Body of pancreas (tissue), 4 donors: ENCODE results near the gene UGT8. TPM values are rescaled to one million over a fixed set of nuclear protein-coding genes. Genes with fewer than 3 reads are reported as not detected.

Experiments used
- ATAC-seq: fragments of 150-250 bp; one replicate; pipeline ENCODE4 v1.9.1; 2016
- DNase-seq, 4 donors: peaks; one replicate each; pipeline ENCODE4 v3.0.0-alpha.2; 2019
- H3K27ac ChIP-seq, 4 donors: fragments of 200-600 bp; sonication (generic); 1 replicate in 3 of 4; 2 replicates in 1 of 4; pipeline versions ENCODE4 v1.5.1 to v1.6.1; 2016 to 2019; ENCODE audit warnings: mild to moderate bottlenecking in 1 of 4, mixed read lengths in 1 of 4, moderate library complexity in 1 of 4
- H3K27me3 ChIP-seq, 2 donors: fragments of 200-600 bp; sonication (generic); one replicate each; pipeline ENCODE4 v1.6.0; 2016; ENCODE audit warnings: mild to moderate bottlenecking in 1 of 2
- H3K36me3 ChIP-seq, 2 donors: fragments of 200-600 bp; sonication (generic); replicated peaks in 1 of 2; 2 replicates each; pipeline ENCODE4 v1.5.1; 2016; ENCODE audit warnings: low read depth in 2 of 2; ENCODE audit not compliant: insufficient read depth in 1 of 2
- H3K4me1 ChIP-seq: fragments of 200-600 bp; sonication (generic); one replicate; pipeline ENCODE4 v1.6.0; 2016
- H3K4me3 ChIP-seq, 2 donors: fragments of 200-600 bp; sonication (generic); 1 replicate in 1 of 2; 2 replicates in 1 of 2; pipeline ENCODE4 v1.5.1; 2016 to 2019
- H3K9me3 ChIP-seq, 3 donors: fragments of 200-600 bp; sonication (generic); 1 replicate in 2 of 3; 2 replicates in 1 of 3; pipeline ENCODE4 v1.5.1; 2016
- CTCF ChIP-seq, 7 experiments: fragments of 450-650 bp in 4 of 7; fragments of 200-600 bp in 3 of 7; sonication (generic) in 3 of 7; IDR thresholded peaks; one replicate each; pipeline ENCODE4 v1.5.1; 2016 to 2019; ENCODE audit warnings: antibody characterized with exemption in 7 of 7
- POLR2A ChIP-seq, 3 donors: fragments of 450-650 bp; IDR thresholded peaks; one replicate each; pipeline ENCODE4 v1.6.1; 2016; ENCODE audit warnings: antibody characterized with exemption in 3 of 3, mild to moderate bottlenecking in 2 of 3
- WGBS, 2 donors: methylation state at CpG; one replicate each; pipeline ENCODE4 v1.1.5; 2017; 5-methylcytosine and 5-hydroxymethylcytosine counted together
- intact Hi-C: fragments of 100-400 bp; cut with DNase I; formaldehyde crosslinking; loops from one replicate; pipeline ENCODE4 v1.15.1; 2023
- total RNA-seq, 2 donors: library from RNA; depleted of rRNA; stranded (reverse); fragments of >200 nt; gene quantifications; one replicate each; pipeline ENCODE4 v1.1.0, GENCODE V29; 2016

UGT8 gene
- total RNA-seq, 2 donors from 2014 or later: 8.3 to 8.9 TPM

DNA sequence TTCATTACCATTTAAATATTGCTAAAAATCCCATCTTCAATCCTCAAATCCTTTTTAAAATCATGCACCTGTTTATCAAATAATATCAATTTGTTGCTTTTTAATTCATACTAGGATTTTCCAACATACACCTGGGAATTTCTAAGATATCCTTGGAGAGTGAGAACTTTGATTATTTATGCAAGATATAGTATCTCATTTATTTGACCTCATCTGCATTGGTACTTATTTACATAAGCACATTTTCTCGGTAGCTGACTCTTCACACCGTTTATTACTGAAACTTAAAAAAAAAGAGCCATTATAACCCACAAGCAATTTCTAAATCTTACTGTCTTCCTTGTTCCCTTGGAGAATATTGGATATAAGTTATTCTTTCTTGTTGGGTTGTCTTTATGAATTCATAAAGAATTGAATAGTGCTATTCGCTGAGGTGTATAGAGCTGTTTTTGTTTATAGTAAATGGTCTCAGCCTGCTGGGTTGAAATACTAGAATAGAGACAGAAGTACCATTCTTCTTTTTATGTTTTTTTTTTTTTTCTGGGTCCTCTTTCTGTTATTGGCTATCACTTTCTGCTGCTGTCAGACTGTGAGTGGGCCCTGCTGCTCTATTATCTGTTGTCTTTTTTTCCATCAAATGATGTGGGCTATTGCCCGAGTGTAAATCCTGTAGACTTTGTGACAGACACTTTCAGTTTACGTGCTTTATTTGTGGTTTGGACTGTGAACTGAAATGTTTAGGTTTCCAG is 2.9 kb downstream of the UGT8 start:
- 58 to 60% methylated on average over 5 of the region's 5 CpGs for WGBS, 2 donors
- intact Hi-C loops: no loop called here
- no peaks in the 10 kb centered on the region for H3K9me3 ChIP-seq
- H3K4me1 ChIP-seq: peaks cover 39% of the 10 kb centered on the region
- no peak for TF ChIP-seq CTCF (IDR thresholded peaks at IDR 0.05)
- no peak for TF ChIP-seq POLR2A (IDR thresholded peaks at IDR 0.05)
- no peak overlapping the region for H3K27ac ChIP-seq
- H3K36me3 ChIP-seq: no peaks in the 10 kb centered on the region
- DNase-seq (no peak), ATAC-seq (no peak)
- H3K4me3 ChIP-seq: no peak overlapping the region
- no peaks in the 10 kb centered on the region for H3K27me3 ChIP-seq

DNA sequence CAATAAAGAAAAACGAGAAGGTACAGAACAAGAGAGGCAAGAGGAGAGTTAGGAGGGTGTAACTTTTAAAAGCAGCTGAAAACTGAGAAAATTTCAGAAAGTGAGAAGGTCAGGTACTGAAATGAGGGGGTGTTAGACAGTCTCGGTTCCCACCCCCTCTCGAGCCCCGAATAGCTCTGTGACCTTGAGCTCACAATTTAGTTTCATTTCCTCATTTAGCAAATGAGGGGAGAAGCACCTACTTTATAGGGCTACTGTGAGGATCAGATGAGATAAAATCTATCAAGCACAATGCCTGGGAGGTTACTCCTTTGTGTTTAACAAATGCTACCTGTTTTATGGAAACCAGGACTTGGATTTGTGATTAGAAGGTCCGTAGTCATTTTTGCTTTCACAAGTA is 4.9 kb downstream of the UGT8 start:
- no peaks in the 10 kb centered on the region for H3K9me3 ChIP-seq
- ATAC-seq: no peak
- H3K4me3 ChIP-seq: no peak overlapping the region
- no peaks in the 10 kb centered on the region for H3K36me3 ChIP-seq
- H3K4me1 ChIP-seq: peaks cover 43% of the 10 kb centered on the region
- 33 to 40% methylated on average over 5 of the region's 5 CpGs for WGBS, 2 donors
- no peak for DNase-seq
- H3K27ac ChIP-seq: peak overlapping the region in 1 of 4 donors; percentile 27
- no peaks in the 10 kb centered on the region for H3K27me3 ChIP-seq
- intact Hi-C loops: no loop called here
- TF ChIP-seq CTCF (IDR thresholded peaks at IDR 0.05): no peak
- no peak for TF ChIP-seq POLR2A (IDR thresholded peaks at IDR 0.05)

- Histone ChIP-seq H3K27ac (peak overlapping the region in 3 of 4 donors; percentile 12 to 19 (median 17)), H3K9me3 (no peaks in the 10 kb centered on the region), H3K4me1 (peaks cover 32% of the 10 kb centered on the region), H3K27me3 (no peaks in the 10 kb centered on the region), H3K36me3 (no peaks in the 10 kb centered on the region), H3K4me3 (no peak overlapping the region)
- peak in 1 of 4 donors; percentile 16 for DNase-seq
- no peak for TF ChIP-seq POLR2A (IDR thresholded peaks at IDR 0.05)
- TF ChIP-seq CTCF (IDR thresholded peaks at IDR 0.05): no peak
- intact Hi-C loops: no loop called here
- 40 to 54% methylated on average over 2 of the region's 2 CpGs for WGBS, 2 donors
- peak; percentile 71 for ATAC-seq
These were observed 7.6 kb downstream of the UGT8 start for GRCh38 chr4:114606245-114606644.

DNA sequence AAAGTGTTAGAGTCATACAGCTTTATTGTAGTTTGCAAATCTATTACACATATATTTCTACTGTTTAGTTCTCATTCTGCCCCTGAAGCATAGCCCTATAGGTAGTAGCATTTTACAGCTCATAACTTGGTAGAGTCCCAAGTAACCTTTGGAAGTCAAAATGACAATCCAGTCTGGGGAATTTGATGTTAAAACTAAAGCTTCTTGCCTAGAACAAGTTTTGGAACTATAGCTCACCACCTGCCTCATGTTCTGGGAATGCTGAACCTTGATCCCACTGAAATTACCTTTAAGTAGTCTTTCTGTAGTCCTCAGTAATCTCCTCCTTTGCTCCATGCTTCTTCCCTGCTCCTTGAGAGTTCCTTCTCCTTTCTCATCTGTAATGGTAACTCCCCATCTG is 8.4 kb downstream of the UGT8 start:
- no peak overlapping the region for H3K4me3 ChIP-seq
- peaks cover 26% of the 10 kb centered on the region for H3K4me1 ChIP-seq
- TF ChIP-seq CTCF (IDR thresholded peaks at IDR 0.05) (no peak), POLR2A (IDR thresholded peaks at IDR 0.05) (no peak)
- no peaks in the 10 kb centered on the region for H3K27me3 ChIP-seq
- no peaks in the 10 kb centered on the region for H3K36me3 ChIP-seq
- ATAC-seq (no peak), DNase-seq (no peak)
- no peaks in the 10 kb centered on the region for H3K9me3 ChIP-seq
- intact Hi-C loops: no loop called here
- no peak overlapping the region for H3K27ac ChIP-seq

GRCh38 chr4:114613560-114613959 is 15.0 kb downstream of the UGT8 start:
- DNase-seq (no peak), ATAC-seq (no peak)
- peaks cover 35% of the 10 kb centered on the region for H3K4me1 ChIP-seq
- WGBS, 2 donors: 23 to 40% methylated on average over 4 of the region's 4 CpGs
- intact Hi-C loops: no loop called here
- peak overlapping the region in 2 of 4 donors; percentile 4 to 24 for H3K27ac ChIP-seq
- H3K4me3 ChIP-seq: no peak overlapping the region
- H3K9me3 ChIP-seq: no peaks in the 10 kb centered on the region
- no peak for TF ChIP-seq POLR2A (IDR thresholded peaks at IDR 0.05)
- peak in 1 of 7 experiments; percentile 17 for TF ChIP-seq CTCF (IDR thresholded peaks at IDR 0.05)
- H3K36me3 ChIP-seq: no peaks in the 10 kb centered on the region
- no peaks in the 10 kb centered on the region for H3K27me3 ChIP-seq
